Fibroblast of lung (primary cell): ENCODE results near the gene SMARCAL1. TPM values are rescaled to one million over a fixed set of nuclear protein-coding genes. Genes with fewer than 3 reads are reported as not detected.

ENCODE experiments used
- DNase-seq, 2 donors: peaks; one replicate each; pipeline versions ENCODE4 v3.0.0 to v3.0.0-alpha.2; 2010; ENCODE audit warnings: low read depth in 2 of 2
- H2AFZ ChIP-seq: 2 replicates; pipeline ENCODE4 v1.5.1; 2012; ENCODE audit warnings: low read length, control low read depth, inconsistent platforms
- H3K27ac ChIP-seq: 2 replicates; pipeline ENCODE4 v1.5.1; 2011; ENCODE audit warnings: low read length, control low read depth; ENCODE audit not compliant: insufficient read depth
- H3K27me3 ChIP-seq: 2 replicates; pipeline ENCODE4 v1.5.1; 2011; ENCODE audit warnings: mild to moderate bottlenecking, low read length; ENCODE audit not compliant: control insufficient read depth, insufficient read depth
- H3K36me3 ChIP-seq: 2 replicates; pipeline ENCODE4 v1.5.1; 2011; ENCODE audit warnings: low read length; ENCODE audit not compliant: control insufficient read depth, insufficient read depth
- H3K4me1 ChIP-seq: 2 replicates; pipeline ENCODE4 v1.5.1; 2011; ENCODE audit warnings: low read length; ENCODE audit not compliant: control insufficient read depth, insufficient read depth; ENCODE audit errors: extremely low read depth
- H3K4me2 ChIP-seq: 2 replicates; pipeline ENCODE4 v1.5.1; 2011; ENCODE audit warnings: low read length, control low read depth; ENCODE audit not compliant: insufficient read depth; ENCODE audit errors: extremely low read depth
- H3K4me3 ChIP-seq, 4 experiments: fragments of 200-600 bp in 1 of 4; sonication (generic) in 1 of 4; replicated peaks in 1 of 4; 2 replicates each; pipeline ENCODE4 v1.5.1; 2011 to 2016; ENCODE audit warnings: low read length in 4 of 4, low read depth in 3 of 4, mild to moderate bottlenecking in 3 of 4, control low read depth in 2 of 4, inconsistent platforms in 1 of 4, mixed read lengths in 1 of 4; ENCODE audit not compliant: insufficient read depth in 1 of 4; ENCODE audit errors: control extremely low read depth in 1 of 4
- H3K79me2 ChIP-seq: 2 replicates; pipeline ENCODE4 v1.5.1; 2012; ENCODE audit warnings: mild to moderate bottlenecking, low read length, inconsistent platforms; ENCODE audit not compliant: control insufficient read depth, insufficient read depth
- H3K9ac ChIP-seq: 2 replicates; pipeline ENCODE4 v1.5.1; 2011; ENCODE audit warnings: mild to moderate bottlenecking, low read length, control low read depth; ENCODE audit not compliant: insufficient read depth
- H3K9me3 ChIP-seq: 2 replicates; pipeline ENCODE4 v1.5.1; 2012; ENCODE audit warnings: low read depth, low read length; ENCODE audit not compliant: control insufficient read depth, insufficient read depth
- H4K20me1 ChIP-seq: 2 replicates; pipeline ENCODE4 v1.5.1; 2011; ENCODE audit warnings: low read length; ENCODE audit not compliant: control insufficient read depth, insufficient read depth; ENCODE audit errors: extremely low read depth
- CTCF ChIP-seq, 2 donors: IDR thresholded peaks in 1 of 2; conservative IDR thresholded peaks in 1 of 2; 1 replicate in 1 of 2; 2 replicates in 1 of 2; pipeline ENCODE4 v1.5.1; 2011 to 2012; ENCODE audit warnings: low read length in 2 of 2, control low read depth in 1 of 2, inconsistent platforms in 1 of 2, low read depth in 1 of 2, mild to moderate bottlenecking in 1 of 2
- EZH2 ChIP-seq: IDR thresholded peaks from 2 replicates; pipeline ENCODE4 v1.5.1; 2012; ENCODE audit warnings: low read length, control low read depth, mild to moderate bottlenecking; ENCODE audit errors: missing control alignments
- polyA plus RNA-seq, 2 donors: library from polyadenylated mRNA; depleted of rRNA in 1 of 2; stranded (reverse) in 1 of 2; unstranded in 1 of 2; fragments of >200 nt; gene quantifications; 2 replicates each; pipeline ENCODE4 v1.2.1, GENCODE V29; 2011 to 2012; ENCODE audit warnings: missing spikeins in 1 of 2
- total RNA-seq: library from RNA; depleted of rRNA; stranded (reverse); fragments of >200 nt; gene quantifications from 2 replicates; pipeline ENCODE4 v1.2.1, GENCODE V29; 2014

The SMARCAL1 gene
- total and polyA plus RNA-seq, 2 donors (not counting 1 experiment from before 2014, with no cell fraction given) = 21.5 to 25.1 TPM

- Histone ChIP-seq H3K4me1 (no peaks in the 10 kb centered on the region), H3K4me2 (no peak overlapping the region), H3K36me3 (no peaks in the 10 kb centered on the region), H3K9ac (no peak overlapping the region), H3K27me3 (no peaks in the 10 kb centered on the region), H3K9me3 (no peaks in the 10 kb centered on the region), H3K79me2 (no peaks in the 10 kb centered on the region), H3K27ac (no peak overlapping the region), H4K20me1 (no peaks in the 10 kb centered on the region), H3K4me3 (no peak overlapping the region), H2AFZ (no peak overlapping the region)
- DNase-seq = no peak
- TF ChIP-seq CTCF (conservative IDR thresholded peaks at IDR 0.05 in 1 of 2, IDR thresholded peaks at IDR 0.05 in 1 of 2; ENCODE audit: low read depth in 1 of 2, low read length in 2 of 2) = no peak
- no peak for TF ChIP-seq EZH2
These were observed 17.4 kb upstream of the SMARCAL1 start for GRCh38 chr2:216394881-216395280.

- Histone ChIP-seq H3K4me3 (no peak overlapping the region), H2AFZ (no peak overlapping the region), H3K27me3 (no peaks in the 10 kb centered on the region), H3K4me1 (no peaks in the 10 kb centered on the region), H3K9ac (no peak overlapping the region), H4K20me1 (no peaks in the 10 kb centered on the region), H3K79me2 (no peaks in the 10 kb centered on the region), H3K36me3 (no peaks in the 10 kb centered on the region), H3K27ac (no peak overlapping the region), H3K9me3 (no peaks in the 10 kb centered on the region), H3K4me2 (no peak overlapping the region)
- TF ChIP-seq CTCF (conservative IDR thresholded peaks at IDR 0.05 in 1 of 2, IDR thresholded peaks at IDR 0.05 in 1 of 2; ENCODE audit: low read depth in 1 of 2, low read length in 2 of 2) (no peak), EZH2 (no peak)
- DNase-seq = no peak
These were observed 12.7 kb upstream of the SMARCAL1 start for GRCh38 chr2:216399621-216400020.

- no peak overlapping the region for H2AFZ ChIP-seq
These were observed 9.5 kb upstream of the SMARCAL1 start for GRCh38 chr2:216402751-216403150.

More at GRCh38 chr2:216402751-216403150, 9.5 kb upstream of the SMARCAL1 start:
- Histone ChIP-seq H3K9me3 (no peaks in the 10 kb centered on the region), H3K4me2 (no peak overlapping the region), H3K79me2 (no peaks in the 10 kb centered on the region), H3K4me3 (no peak overlapping the region), H3K9ac (no peak overlapping the region), H3K27ac (no peak overlapping the region), H3K4me1 (no peaks in the 10 kb centered on the region), H4K20me1 (no peaks in the 10 kb centered on the region), H3K27me3 (no peaks in the 10 kb centered on the region), H3K36me3 (no peaks in the 10 kb centered on the region)
- TF ChIP-seq EZH2 (no peak), CTCF (conservative IDR thresholded peaks at IDR 0.05 in 1 of 2, IDR thresholded peaks at IDR 0.05 in 1 of 2; ENCODE audit: low read depth in 1 of 2, low read length in 2 of 2) (no peak)
- DNase-seq = no peak
